Mesothelial cell of epicardium (in vitro differentiated cells): Measurements from ENCODE around the gene OPN5. TPM values are rescaled to one million over a fixed set of nuclear protein-coding genes. Genes with fewer than 3 reads are reported as not detected.

Experiments
- DNase-seq, 2 experiments: peaks; one replicate each; pipeline ENCODE4 v3.0.0; 2021; ENCODE audit warnings: low spot score in 2 of 2; ENCODE audit not compliant: unreplicated experiment in 2 of 2
- H3K27ac Mint-ChIP-seq: 2 replicates; pipeline ENCODE4 v1.8.0; 2021; ENCODE audit warnings: mixed read lengths
- H3K27me3 Mint-ChIP-seq: 2 replicates; pipeline ENCODE4 v1.8.0; 2021; ENCODE audit warnings: low read depth, mixed read lengths
- H3K36me3 Mint-ChIP-seq: 2 replicates; pipeline ENCODE4 v1.8.0; 2021; ENCODE audit warnings: mixed read lengths
- H3K4me1 Mint-ChIP-seq: 2 replicates; pipeline ENCODE4 v1.8.0; 2021; ENCODE audit warnings: mixed read lengths
- H3K4me3 Mint-ChIP-seq: 2 replicates; pipeline ENCODE4 v1.8.0; 2021; ENCODE audit warnings: mild to moderate bottlenecking, moderate library complexity, mixed read lengths
- H3K9me3 Mint-ChIP-seq: 2 replicates; pipeline ENCODE4 v1.8.0; 2021; ENCODE audit warnings: mixed read lengths
- total RNA-seq: library from RNA; stranded (reverse); gene quantifications from 3 replicates; pipeline ENCODE4 v1.2.1, GENCODE V29; 2021
- TF ChIP-seq, protein P1 (sequence below): fragments of 200-600 bp; sonication (generic); IDR thresholded peaks from one replicate; pipeline ENCODE4 v1.5.0; 2021; ENCODE audit warnings: antibody characterized with exemption; ENCODE audit not compliant: unreplicated experiment

OPN5 gene
- total RNA-seq, 1 donor from 2014 or later = not detected

DNA sequence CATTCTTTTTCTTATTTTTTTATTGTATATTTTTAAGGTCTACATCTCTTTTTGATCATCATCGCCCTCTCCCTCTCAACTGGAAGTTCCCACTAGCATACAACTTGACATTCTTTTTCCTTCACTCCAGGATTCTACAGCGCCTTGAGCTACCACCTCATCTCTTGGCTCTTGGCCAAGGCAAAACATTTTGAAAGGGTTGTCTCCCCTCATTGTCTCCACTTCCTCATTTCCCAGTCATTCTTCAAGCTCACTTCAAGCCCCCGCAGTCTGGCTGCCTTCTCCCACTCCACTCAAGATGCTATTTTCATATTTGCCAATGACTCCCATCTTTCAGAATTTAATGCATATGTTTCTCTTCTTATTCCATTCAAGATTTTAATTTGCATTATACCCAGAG, 63.0 kb downstream of the OPN5 start:
- Mint-ChIP-seq H3K4me1 (no peaks in the 10 kb centered on the region), H3K27me3 (peaks cover 11% of the 10 kb centered on the region), H3K4me3 (no peak overlapping the region), H3K36me3 (no peaks in the 10 kb centered on the region), H3K27ac (no peak overlapping the region), H3K9me3 (no peaks in the 10 kb centered on the region)
- TF ChIP-seq, protein P1, sequence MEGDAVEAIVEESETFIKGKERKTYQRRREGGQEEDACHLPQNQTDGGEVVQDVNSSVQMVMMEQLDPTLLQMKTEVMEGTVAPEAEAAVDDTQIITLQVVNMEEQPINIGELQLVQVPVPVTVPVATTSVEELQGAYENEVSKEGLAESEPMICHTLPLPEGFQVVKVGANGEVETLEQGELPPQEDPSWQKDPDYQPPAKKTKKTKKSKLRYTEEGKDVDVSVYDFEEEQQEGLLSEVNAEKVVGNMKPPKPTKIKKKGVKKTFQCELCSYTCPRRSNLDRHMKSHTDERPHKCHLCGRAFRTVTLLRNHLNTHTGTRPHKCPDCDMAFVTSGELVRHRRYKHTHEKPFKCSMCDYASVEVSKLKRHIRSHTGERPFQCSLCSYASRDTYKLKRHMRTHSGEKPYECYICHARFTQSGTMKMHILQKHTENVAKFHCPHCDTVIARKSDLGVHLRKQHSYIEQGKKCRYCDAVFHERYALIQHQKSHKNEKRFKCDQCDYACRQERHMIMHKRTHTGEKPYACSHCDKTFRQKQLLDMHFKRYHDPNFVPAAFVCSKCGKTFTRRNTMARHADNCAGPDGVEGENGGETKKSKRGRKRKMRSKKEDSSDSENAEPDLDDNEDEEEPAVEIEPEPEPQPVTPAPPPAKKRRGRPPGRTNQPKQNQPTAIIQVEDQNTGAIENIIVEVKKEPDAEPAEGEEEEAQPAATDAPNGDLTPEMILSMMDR = no peak
- DNase-seq = no peak

DNA sequence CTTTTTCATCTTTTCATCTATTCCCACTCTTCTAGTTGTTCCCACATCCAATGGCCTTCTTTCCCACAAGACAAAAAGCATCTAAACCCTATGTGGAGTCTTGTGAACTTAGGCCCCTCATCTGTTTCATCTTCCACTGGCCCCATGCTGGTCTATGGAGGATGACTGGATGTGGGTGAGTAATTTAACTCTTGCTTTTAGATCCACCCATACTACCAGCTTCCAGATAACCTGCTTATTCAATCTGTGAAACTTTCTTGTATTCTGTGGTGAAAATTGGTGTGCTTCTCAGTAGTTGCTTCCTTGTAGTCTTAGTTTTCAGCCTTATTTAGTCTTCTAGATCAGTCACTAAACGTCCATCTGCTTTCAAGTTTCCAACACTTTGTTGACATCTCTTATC, 64.9 kb downstream of the OPN5 start:
- no peaks in the 10 kb centered on the region for H3K4me1 Mint-ChIP-seq
- no peaks in the 10 kb centered on the region for H3K36me3 Mint-ChIP-seq
- TF ChIP-seq, protein P1 = no peak
- no peak overlapping the region for H3K27ac Mint-ChIP-seq
- H3K27me3 Mint-ChIP-seq = peaks cover 6% of the 10 kb centered on the region
- DNase-seq = no peak
- no peaks in the 10 kb centered on the region for H3K9me3 Mint-ChIP-seq
- H3K4me3 Mint-ChIP-seq = no peak overlapping the region

DNA sequence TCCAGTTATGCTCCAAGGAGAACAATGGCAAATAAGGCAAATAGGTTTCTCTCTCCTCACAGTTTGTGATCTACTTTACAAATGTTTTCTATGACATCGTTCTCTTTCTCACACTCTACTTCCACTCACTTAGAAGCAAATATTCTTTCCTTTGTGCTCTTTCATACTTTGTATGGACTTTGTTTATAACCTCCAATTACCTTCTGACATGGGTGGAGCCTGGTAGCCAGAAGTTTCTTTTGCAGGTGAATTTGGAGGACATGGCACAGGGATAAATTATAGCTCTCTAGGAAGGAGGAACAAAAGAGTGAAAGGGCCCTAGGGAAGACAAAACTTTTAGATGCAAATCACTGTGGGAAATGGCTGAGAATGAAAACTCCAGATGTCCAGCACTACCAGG, 69.3 kb downstream of the OPN5 start:
- Mint-ChIP-seq H3K36me3 (no peaks in the 10 kb centered on the region), H3K27ac (no peak overlapping the region), H3K4me3 (no peak overlapping the region), H3K27me3 (peaks cover 2% of the 10 kb centered on the region), H3K4me1 (peaks cover 25% of the 10 kb centered on the region), H3K9me3 (no peaks in the 10 kb centered on the region)
- TF ChIP-seq, protein P1 = no peak
- no peak for DNase-seq

DNA sequence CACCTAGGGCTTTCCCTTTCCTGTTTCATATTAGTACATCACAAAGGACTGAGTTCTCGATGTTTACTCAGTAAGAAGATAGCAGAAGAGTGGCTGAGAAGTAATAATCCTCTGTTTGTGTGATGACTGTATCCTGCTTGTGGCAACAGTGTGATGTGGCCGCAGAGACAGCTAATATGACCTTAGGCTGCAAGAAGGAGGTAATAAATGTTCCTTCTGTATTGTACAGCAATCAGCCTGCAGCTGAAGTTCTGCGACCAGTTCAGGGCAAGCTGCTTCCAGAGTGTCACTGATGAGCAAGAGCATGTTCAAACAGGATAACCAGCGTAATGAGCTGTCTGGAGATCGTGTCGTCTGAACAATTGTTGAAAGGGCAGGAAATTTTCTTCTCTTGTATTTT, 70.9 kb downstream of the OPN5 start:
- TF ChIP-seq, protein P1 = no peak
- Mint-ChIP-seq H3K27me3 (no peaks in the 10 kb centered on the region), H3K36me3 (no peaks in the 10 kb centered on the region), H3K4me3 (no peak overlapping the region), H3K27ac (no peak overlapping the region), H3K4me1 (peaks cover 26% of the 10 kb centered on the region), H3K9me3 (no peaks in the 10 kb centered on the region)
- no peak for DNase-seq

DNA sequence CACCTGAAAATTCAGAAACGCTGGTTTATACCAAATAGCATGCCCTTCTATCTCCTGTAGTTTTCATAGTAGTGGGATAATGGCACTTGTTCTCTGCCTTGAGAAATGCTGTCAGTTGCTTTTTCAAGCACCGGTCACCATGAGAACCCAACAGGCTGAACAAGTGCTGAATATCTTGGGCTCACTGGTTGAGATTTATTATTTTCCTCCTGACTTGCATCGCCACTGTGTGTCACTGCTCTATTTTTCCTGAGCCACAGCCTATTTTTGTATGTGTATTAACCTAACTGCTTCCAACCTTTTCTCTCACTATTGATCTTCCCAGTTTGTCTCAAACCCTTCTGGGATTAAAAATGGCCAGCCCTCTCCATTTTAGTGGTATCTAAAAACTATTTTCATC, 71.9 kb downstream of the OPN5 start:
- Mint-ChIP-seq H3K27me3 (no peaks in the 10 kb centered on the region), H3K9me3 (no peaks in the 10 kb centered on the region), H3K4me1 (peaks cover 26% of the 10 kb centered on the region), H3K4me3 (no peak overlapping the region), H3K36me3 (no peaks in the 10 kb centered on the region), H3K27ac (no peak overlapping the region)
- TF ChIP-seq, protein P1 = no peak
- DNase-seq = no peak

DNA sequence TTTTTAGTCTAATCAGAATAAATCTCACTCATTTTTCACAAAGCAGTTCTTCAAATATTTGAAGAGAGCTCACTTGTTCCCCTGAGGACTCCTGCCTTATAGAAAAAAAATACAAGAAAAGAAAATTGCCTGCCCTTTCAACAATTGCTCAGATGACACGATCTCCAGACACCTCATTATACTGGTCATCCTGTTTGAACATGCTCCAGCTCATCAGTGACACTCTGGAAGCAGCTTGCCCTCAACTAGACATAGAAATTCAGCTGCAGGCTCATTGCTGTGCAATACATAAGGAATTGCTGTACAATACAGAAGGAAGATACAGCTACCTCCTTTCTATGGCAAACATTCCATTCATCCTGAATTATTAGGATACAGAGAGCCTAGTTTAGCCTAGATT, 73.1 kb downstream of the OPN5 start:
- Mint-ChIP-seq H3K9me3 (no peaks in the 10 kb centered on the region), H3K4me3 (no peak overlapping the region), H3K36me3 (no peaks in the 10 kb centered on the region), H3K4me1 (peaks cover 26% of the 10 kb centered on the region), H3K27ac (no peak overlapping the region), H3K27me3 (no peaks in the 10 kb centered on the region)
- TF ChIP-seq, protein P1 = no peak
- DNase-seq = no peak
